Hepatocyte (in vitro differentiated cells): ENCODE data around the gene ZBTB44. TPM values are rescaled to one million over a fixed set of nuclear protein-coding genes. Genes with fewer than 3 reads are reported as not detected.

ENCODE experiments used
- DNase-seq: peaks from one replicate; pipeline ENCODE4 v3.0.0-alpha.2; 2016; ENCODE audit warnings: low spot score
- H2AFZ ChIP-seq: fragments of 200-600 bp; sonication (generic); 2 replicates; pipeline ENCODE4 v1.6.0; 2016; ENCODE audit warnings: antibody characterized with exemption, mild to moderate bottlenecking
- H3K27ac ChIP-seq: fragments of 200-600 bp; sonication (generic); 2 replicates; pipeline ENCODE4 v1.5.1; 2016; ENCODE audit warnings: mild to moderate bottlenecking
- H3K27me3 ChIP-seq: fragments of 200-600 bp; sonication (generic); 2 replicates; pipeline ENCODE4 v1.6.1; 2016
- H3K36me3 ChIP-seq: fragments of 200-600 bp; sonication (generic); replicated peaks from 2 replicates; pipeline ENCODE4 v1.5.1; 2016; ENCODE audit warnings: low read depth; ENCODE audit not compliant: insufficient read depth
- H3K4me1 ChIP-seq: fragments of 200-600 bp; sonication (generic); 2 replicates; pipeline ENCODE4 v1.5.1; 2016; ENCODE audit warnings: mild to moderate bottlenecking, moderate library complexity; ENCODE audit not compliant: insufficient read depth
- H3K4me2 ChIP-seq: fragments of 200-600 bp; sonication (generic); 2 replicates; pipeline ENCODE4 v1.6.0; 2016
- H3K4me3 ChIP-seq: fragments of 200-600 bp; sonication (generic); 2 replicates; pipeline ENCODE4 v1.5.1; 2016; ENCODE audit warnings: mild to moderate bottlenecking
- H3K79me2 ChIP-seq: fragments of 200-600 bp; sonication (generic); 2 replicates; pipeline ENCODE4 v1.6.0; 2017; ENCODE audit warnings: mild to moderate bottlenecking
- H3K9me2 ChIP-seq: fragments of 200-600 bp; sonication (generic); replicated peaks from 2 replicates; pipeline ENCODE4 v1.6.0; 2017; ENCODE audit warnings: mild to moderate bottlenecking; ENCODE audit not compliant: insufficient read depth
- H3K9me3 ChIP-seq: fragments of 200-600 bp; sonication (generic); 2 replicates; pipeline ENCODE4 v1.5.1; 2016; ENCODE audit warnings: low read depth, mild to moderate bottlenecking
- H4K20me1 ChIP-seq: fragments of 200-600 bp; sonication (generic); 2 replicates; pipeline ENCODE4 v1.6.0; 2016; ENCODE audit warnings: mild to moderate bottlenecking; ENCODE audit not compliant: insufficient read depth, poor library complexity, severe bottlenecking
- EZH2 ChIP-seq: fragments of 200-600 bp; sonication (generic); IDR thresholded peaks from 2 replicates; pipeline ENCODE4 v1.6.1; 2016; ENCODE audit warnings: antibody characterized with exemption, mild to moderate bottlenecking, borderline replicate concordance
- EZH2phosphoT487 ChIP-seq: fragments of 200-600 bp; sonication (generic); IDR thresholded peaks from one replicate; pipeline ENCODE4 v1.6.1; 2018; ENCODE audit warnings: antibody characterized with exemption, mild to moderate bottlenecking, low read depth, moderate library complexity; ENCODE audit not compliant: unreplicated experiment, severe bottlenecking
- WGBS: methylation state at CpG from one replicate; pipeline ENCODE4 v1.1.6; 2016; ENCODE audit warnings: low lambda C conversion rate; ENCODE audit errors: missing lambda C conversion rate; 5-methylcytosine and 5-hydroxymethylcytosine counted together
- polyA plus RNA-seq: library from polyadenylated mRNA; unstranded; fragments of >200 nt; fragmentation: Nextera tagmentation; extraction: Ambion mirVana; gene quantifications from 2 replicates; pipeline ENCODE4 v1.2.1, GENCODE V29; 2016
- total RNA-seq: library from RNA; depleted of rRNA; stranded (reverse); fragments of >200 nt; gene quantifications from 2 replicates; pipeline ENCODE4 v1.2.3, GENCODE V29; 2014
- TF ChIP-seq, protein P1 (sequence below): fragments of 200-600 bp; sonication (generic); IDR thresholded peaks from 2 replicates; pipeline ENCODE4 v1.5.1; 2016; ENCODE audit warnings: antibody characterized with exemption, mild to moderate bottlenecking; ENCODE audit not compliant: poor library complexity

ZBTB44 gene
- total and polyA plus RNA-seq, 2 experiments from 2014 or later: 7.3 to 53.8 TPM

- Histone ChIP-seq H3K79me2 (no peaks in the 10 kb centered on the region), H3K27me3 (no peaks in the 10 kb centered on the region), H3K4me1 (no peaks in the 10 kb centered on the region), H3K36me3 (no peaks in the 10 kb centered on the region), H3K9me3 (no peaks in the 10 kb centered on the region), H3K4me2 (no peak overlapping the region), H4K20me1 (no peaks in the 10 kb centered on the region), H3K27ac (no peak overlapping the region), H2AFZ (no peak overlapping the region), H3K9me2 (no peaks in the 10 kb centered on the region), H3K4me3 (no peak overlapping the region)
- WGBS: 98% methylated on average over 8 of the region's 8 CpGs
- TF ChIP-seq EZH2 (no peak), EZH2phosphoT487 (no peak)
- TF ChIP-seq, protein P1, sequence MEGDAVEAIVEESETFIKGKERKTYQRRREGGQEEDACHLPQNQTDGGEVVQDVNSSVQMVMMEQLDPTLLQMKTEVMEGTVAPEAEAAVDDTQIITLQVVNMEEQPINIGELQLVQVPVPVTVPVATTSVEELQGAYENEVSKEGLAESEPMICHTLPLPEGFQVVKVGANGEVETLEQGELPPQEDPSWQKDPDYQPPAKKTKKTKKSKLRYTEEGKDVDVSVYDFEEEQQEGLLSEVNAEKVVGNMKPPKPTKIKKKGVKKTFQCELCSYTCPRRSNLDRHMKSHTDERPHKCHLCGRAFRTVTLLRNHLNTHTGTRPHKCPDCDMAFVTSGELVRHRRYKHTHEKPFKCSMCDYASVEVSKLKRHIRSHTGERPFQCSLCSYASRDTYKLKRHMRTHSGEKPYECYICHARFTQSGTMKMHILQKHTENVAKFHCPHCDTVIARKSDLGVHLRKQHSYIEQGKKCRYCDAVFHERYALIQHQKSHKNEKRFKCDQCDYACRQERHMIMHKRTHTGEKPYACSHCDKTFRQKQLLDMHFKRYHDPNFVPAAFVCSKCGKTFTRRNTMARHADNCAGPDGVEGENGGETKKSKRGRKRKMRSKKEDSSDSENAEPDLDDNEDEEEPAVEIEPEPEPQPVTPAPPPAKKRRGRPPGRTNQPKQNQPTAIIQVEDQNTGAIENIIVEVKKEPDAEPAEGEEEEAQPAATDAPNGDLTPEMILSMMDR: no peak
- DNase-seq: no peak
These were observed 95.6 kb downstream of the ZBTB44 start for GRCh38 chr11:130219148-130219547.

- H3K4me2 ChIP-seq: no peak overlapping the region
- 95% methylated on average over 14 of the region's 14 CpGs for WGBS
- no peak overlapping the region for H2AFZ ChIP-seq
- H3K79me2 ChIP-seq: no peaks in the 10 kb centered on the region
- DNase-seq: no peak
- no peaks in the 10 kb centered on the region for H3K36me3 ChIP-seq
- H4K20me1 ChIP-seq: no peaks in the 10 kb centered on the region
- no peaks in the 10 kb centered on the region for H3K27me3 ChIP-seq
- no peak overlapping the region for H3K27ac ChIP-seq
- H3K4me1 ChIP-seq: no peaks in the 10 kb centered on the region
- no peak overlapping the region for H3K4me3 ChIP-seq
- no peaks in the 10 kb centered on the region for H3K9me3 ChIP-seq
- no peaks in the 10 kb centered on the region for H3K9me2 ChIP-seq
- TF ChIP-seq EZH2phosphoT487: no peak
These were observed 96.1 kb downstream of the ZBTB44 start for GRCh38 chr11:130218501-130219070.

DNA sequence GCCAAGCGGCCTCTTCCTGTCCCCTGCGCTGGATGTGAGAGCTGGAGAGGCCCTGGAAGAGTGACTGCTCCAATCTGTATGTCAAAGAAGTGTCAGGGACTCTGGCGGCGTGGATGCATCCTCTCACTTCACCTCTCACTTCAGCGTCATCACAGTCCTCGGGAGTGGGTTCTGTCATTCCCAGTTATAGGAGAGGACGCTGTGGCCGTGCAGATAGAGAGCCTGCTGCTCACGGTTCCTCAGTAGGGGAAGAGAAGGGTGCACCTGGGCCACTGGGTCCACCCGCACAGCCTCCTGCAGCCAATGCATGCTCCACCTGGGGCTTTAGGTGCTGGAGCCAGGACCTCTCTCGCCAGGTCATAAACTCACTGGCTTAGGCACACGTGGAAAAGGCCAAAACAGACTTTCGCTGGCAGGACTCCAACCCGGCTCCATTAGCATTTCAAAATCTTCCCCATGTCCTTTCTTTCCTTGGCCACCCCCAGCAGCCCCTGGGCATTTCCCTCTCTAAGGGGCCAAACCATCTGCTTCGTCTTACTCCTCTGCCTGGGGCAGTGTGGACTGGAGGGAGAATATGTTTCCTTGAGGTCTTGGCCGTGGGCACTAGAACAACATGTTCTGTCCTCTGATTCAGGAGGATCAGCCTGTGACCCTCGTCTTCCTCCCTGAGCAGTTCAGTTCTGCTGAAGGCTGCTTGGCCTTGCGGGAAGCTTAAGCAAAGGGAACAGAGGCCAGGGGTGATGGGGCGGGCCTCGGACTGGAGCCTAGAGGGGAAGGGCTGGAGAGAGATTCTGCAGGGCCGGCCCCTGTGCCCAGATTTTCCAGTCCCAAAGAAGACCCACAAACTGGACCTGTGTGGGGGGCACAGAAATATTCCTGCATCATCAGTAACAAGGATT is 97.3 kb downstream of the ZBTB44 start:
- no peaks in the 10 kb centered on the region for H3K9me3 ChIP-seq
- no peak overlapping the region for H3K4me3 ChIP-seq
- H3K27ac ChIP-seq: no peak overlapping the region
- WGBS: 79% methylated on average over 21 of the region's 21 CpGs
- no peaks in the 10 kb centered on the region for H3K27me3 ChIP-seq
- H3K9me2 ChIP-seq: no peaks in the 10 kb centered on the region
- H3K4me1 ChIP-seq: peaks cover 3% of the 10 kb centered on the region
- no peak overlapping the region for H2AFZ ChIP-seq
- DNase-seq: no peak
- H3K36me3 ChIP-seq: no peaks in the 10 kb centered on the region
- no peak overlapping the region for H3K4me2 ChIP-seq
- H3K79me2 ChIP-seq: no peaks in the 10 kb centered on the region
- TF ChIP-seq, protein P1: no peak
- no peak for TF ChIP-seq EZH2phosphoT487
- TF ChIP-seq EZH2: no peak
- H4K20me1 ChIP-seq: no peaks in the 10 kb centered on the region

GRCh38 chr11:130216591-130217132 is 98.1 kb downstream of the ZBTB44 start:
- Histone ChIP-seq H3K9me2 (no peaks in the 10 kb centered on the region), H3K4me3 (no peak overlapping the region), H3K4me1 (peaks cover 3% of the 10 kb centered on the region), H3K27me3 (no peaks in the 10 kb centered on the region), H3K9me3 (no peaks in the 10 kb centered on the region), H3K4me2 (no peak overlapping the region), H4K20me1 (no peaks in the 10 kb centered on the region), H3K27ac (no peak overlapping the region), H3K36me3 (no peaks in the 10 kb centered on the region), H2AFZ (no peak overlapping the region), H3K79me2 (no peaks in the 10 kb centered on the region)
- 78% methylated on average over 17 of the region's 17 CpGs for WGBS
- no peak for DNase-seq
- TF ChIP-seq EZH2 (no peak), EZH2phosphoT487 (no peak)
- TF ChIP-seq, protein P1: no peak
